Testis (tissue), 2 donors: Measurements from ENCODE around the gene SHB.

Experiments
- POLR2A ChIP-seq: fragments of 450-650 bp; IDR thresholded peaks from one replicate; pipeline ENCODE4 v1.6.1; 2017; ENCODE audit warnings: antibody characterized with exemption, mild to moderate bottlenecking, moderate library complexity
- TF ChIP-seq, protein P1 (sequence below), 3 experiments: fragments of 450-650 bp in 2 of 3; fragments of 200-600 bp in 1 of 3; sonication (generic) in 1 of 3; IDR thresholded peaks; one replicate each; pipeline ENCODE4 v1.5.1; 2016 to 2019; ENCODE audit warnings: antibody characterized with exemption in 3 of 3, mild to moderate bottlenecking in 2 of 3, moderate library complexity in 1 of 3

DNA sequence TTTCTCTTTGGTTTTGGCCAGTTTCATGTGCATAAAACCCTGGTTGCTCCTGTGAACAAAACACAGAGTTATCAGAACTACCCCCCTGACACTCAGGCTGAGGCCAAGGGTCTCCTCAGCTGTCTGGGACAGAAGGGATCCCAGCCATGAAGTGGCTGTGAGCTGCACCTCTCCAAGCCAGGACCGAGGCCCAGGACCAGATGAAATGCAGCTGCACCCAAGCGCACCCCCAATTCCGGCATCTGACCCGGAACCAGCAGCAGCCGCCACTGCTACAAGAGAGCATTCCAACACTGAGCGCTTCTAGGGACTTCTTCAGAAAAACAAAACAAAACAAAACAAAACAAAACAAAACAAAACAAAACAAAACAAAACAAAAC is 149.1 kb downstream of the SHB start:
- TF ChIP-seq, protein P1, sequence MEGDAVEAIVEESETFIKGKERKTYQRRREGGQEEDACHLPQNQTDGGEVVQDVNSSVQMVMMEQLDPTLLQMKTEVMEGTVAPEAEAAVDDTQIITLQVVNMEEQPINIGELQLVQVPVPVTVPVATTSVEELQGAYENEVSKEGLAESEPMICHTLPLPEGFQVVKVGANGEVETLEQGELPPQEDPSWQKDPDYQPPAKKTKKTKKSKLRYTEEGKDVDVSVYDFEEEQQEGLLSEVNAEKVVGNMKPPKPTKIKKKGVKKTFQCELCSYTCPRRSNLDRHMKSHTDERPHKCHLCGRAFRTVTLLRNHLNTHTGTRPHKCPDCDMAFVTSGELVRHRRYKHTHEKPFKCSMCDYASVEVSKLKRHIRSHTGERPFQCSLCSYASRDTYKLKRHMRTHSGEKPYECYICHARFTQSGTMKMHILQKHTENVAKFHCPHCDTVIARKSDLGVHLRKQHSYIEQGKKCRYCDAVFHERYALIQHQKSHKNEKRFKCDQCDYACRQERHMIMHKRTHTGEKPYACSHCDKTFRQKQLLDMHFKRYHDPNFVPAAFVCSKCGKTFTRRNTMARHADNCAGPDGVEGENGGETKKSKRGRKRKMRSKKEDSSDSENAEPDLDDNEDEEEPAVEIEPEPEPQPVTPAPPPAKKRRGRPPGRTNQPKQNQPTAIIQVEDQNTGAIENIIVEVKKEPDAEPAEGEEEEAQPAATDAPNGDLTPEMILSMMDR (IDR thresholded peaks at IDR 0.05) = no peak
- TF ChIP-seq POLR2A = no peak
